Mesodermal cell (in vitro differentiated cells): ENCODE measurements around the gene GPR87.

Experiments used
- H3K27ac ChIP-seq: 2 replicates; pipeline ENCODE4 v1.7.0; 2013; ENCODE audit warnings: mild to moderate bottlenecking, low read depth, low read length, moderate library complexity; ENCODE audit not compliant: severe bottlenecking
- H3K36me3 ChIP-seq: 2 replicates; pipeline ENCODE4 v1.7.1; 2013; ENCODE audit warnings: mild to moderate bottlenecking, low read length, moderate library complexity; ENCODE audit not compliant: control insufficient read depth, insufficient read depth
- H3K4me1 ChIP-seq: one replicate; pipeline ENCODE4 v1.7.1; 2013; ENCODE audit warnings: mild to moderate bottlenecking, low read length; ENCODE audit not compliant: insufficient read depth, control insufficient read depth, poor library complexity, severe bottlenecking
- H3K4me3 ChIP-seq: 2 replicates; pipeline ENCODE4 v1.7.0; 2013; ENCODE audit warnings: low read length, control low read depth, mild to moderate bottlenecking; ENCODE audit not compliant: insufficient read depth, poor library complexity, severe bottlenecking; ENCODE audit errors: extremely low read depth
- H3K9me3 ChIP-seq: 2 replicates; pipeline ENCODE4 v1.7.1; 2013; ENCODE audit warnings: mild to moderate bottlenecking, low read length, moderate library complexity; ENCODE audit not compliant: control insufficient read depth
- WGBS, 2 experiments: methylation state at CpG; one replicate each; pipeline ENCODE4 v1.1.5; 2013; ENCODE audit warnings: missing lambda C conversion rate in 2 of 2; ENCODE audit not compliant: insufficient coverage in 2 of 2; 5-methylcytosine and 5-hydroxymethylcytosine counted together

The GPR87 gene

GRCh38 chr3:151331696-151332095, 15.1 kb upstream of the GPR87 start:
- H3K27ac ChIP-seq = no peak overlapping the region
- no peaks in the 10 kb centered on the region for H3K9me3 ChIP-seq
- H3K4me3 ChIP-seq = no peak overlapping the region
- H3K36me3 ChIP-seq = no peaks in the 10 kb centered on the region
- WGBS, 2 experiments = 100% methylated on average over 1 to 2 of the region's 2 CpGs
- H3K4me1 ChIP-seq = no peaks in the 10 kb centered on the region

DNA sequence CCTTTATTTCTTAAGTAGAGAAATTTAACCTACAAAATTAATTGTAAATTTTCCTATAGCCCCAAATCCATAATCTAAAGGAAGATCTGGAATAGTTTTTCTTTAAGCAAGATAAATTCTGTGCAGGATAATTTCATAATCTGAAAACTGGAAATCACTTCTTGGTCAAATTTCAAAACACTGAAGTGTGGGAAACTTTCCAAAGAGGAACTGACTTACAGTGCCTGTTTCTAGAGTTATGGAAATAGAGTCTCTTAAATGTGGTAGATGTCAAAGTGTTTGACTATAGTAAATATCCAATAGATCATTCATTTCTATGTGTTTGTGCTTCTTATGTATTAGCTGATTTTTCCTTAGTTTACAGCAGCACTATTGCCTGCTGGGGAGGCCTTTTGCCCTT, 14.3 kb upstream of the GPR87 start:
- Histone ChIP-seq H3K36me3 (no peaks in the 10 kb centered on the region), H3K4me3 (no peak overlapping the region), H3K9me3 (no peaks in the 10 kb centered on the region), H3K4me1 (no peaks in the 10 kb centered on the region), H3K27ac (no peak overlapping the region)

GRCh38 chr3:151330379-151330778, 13.8 kb upstream of the GPR87 start:
- Histone ChIP-seq H3K9me3 (no peaks in the 10 kb centered on the region), H3K4me3 (no peak overlapping the region), H3K36me3 (no peaks in the 10 kb centered on the region), H3K4me1 (no peaks in the 10 kb centered on the region), H3K27ac (no peak overlapping the region)
- WGBS, 2 experiments = 96 to 100% methylated on average over 2 to 3 of the region's 4 CpGs

GRCh38 chr3:151329363-151329762, 12.7 kb upstream of the GPR87 start, which contains the start of gene P2RY13:
Gene P2RY13, minus strand, starts transcription at chr3:151329549. Its CDS starts 21 bp downstream, at chr3:151329528.
- no peaks in the 10 kb centered on the region for H3K9me3 ChIP-seq
- H3K4me3 ChIP-seq = no peak within 1 kb of the TSS
- no peaks in the 10 kb centered on the region for H3K36me3 ChIP-seq
- WGBS, 2 experiments = no CpG with 5 or more reads among the region's 1 CpG
- no peak within 1 kb of the TSS for H3K27ac ChIP-seq
- no peaks in the 10 kb centered on the region for H3K4me1 ChIP-seq

- WGBS, 2 experiments = 83 to 84% methylated on average over 8 of the region's 10 CpGs
- no peaks in the 10 kb centered on the region for H3K9me3 ChIP-seq
These were observed 11.8 kb upstream of the GPR87 start for GRCh38 chr3:151328298-151328995.

GRCh38 chr3:151327571-151328198, 11.1 kb upstream of the GPR87 start:
- Histone ChIP-seq H3K9me3 (no peaks in the 10 kb centered on the region), H3K27ac (no peak overlapping the region), H3K36me3 (no peaks in the 10 kb centered on the region), H3K4me3 (no peak overlapping the region), H3K4me1 (no peaks in the 10 kb centered on the region)
- no CpG with 5 or more reads among the region's 3 CpGs for WGBS, 2 experiments

More at GRCh38 chr3:151328298-151328995, 11.8 kb upstream of the GPR87 start:
- Histone ChIP-seq H3K36me3 (no peaks in the 10 kb centered on the region), H3K4me1 (no peaks in the 10 kb centered on the region), H3K27ac (no peak overlapping the region), H3K4me3 (no peak overlapping the region)

GRCh38 chr3:151322511-151322910, 5.9 kb upstream of the GPR87 start:
- H3K9me3 ChIP-seq = no peaks in the 10 kb centered on the region
- no CpG with 5 or more reads among the region's 1 CpG for WGBS, 2 experiments
- no peaks in the 10 kb centered on the region for H3K36me3 ChIP-seq
- H3K27ac ChIP-seq = no peak overlapping the region
- peaks cover under 1% of the 10 kb centered on the region for H3K4me1 ChIP-seq
- H3K4me3 ChIP-seq = no peak overlapping the region

GRCh38 chr3:151321526-151321925, 4.9 kb upstream of the GPR87 start:
- Histone ChIP-seq H3K9me3 (no peaks in the 10 kb centered on the region), H3K4me1 (peaks cover 9% of the 10 kb centered on the region), H3K36me3 (no peaks in the 10 kb centered on the region), H3K4me3 (no peak overlapping the region), H3K27ac (no peak overlapping the region)
- no CpG with 5 or more reads among the region's 1 CpG for WGBS, 2 experiments

DNA sequence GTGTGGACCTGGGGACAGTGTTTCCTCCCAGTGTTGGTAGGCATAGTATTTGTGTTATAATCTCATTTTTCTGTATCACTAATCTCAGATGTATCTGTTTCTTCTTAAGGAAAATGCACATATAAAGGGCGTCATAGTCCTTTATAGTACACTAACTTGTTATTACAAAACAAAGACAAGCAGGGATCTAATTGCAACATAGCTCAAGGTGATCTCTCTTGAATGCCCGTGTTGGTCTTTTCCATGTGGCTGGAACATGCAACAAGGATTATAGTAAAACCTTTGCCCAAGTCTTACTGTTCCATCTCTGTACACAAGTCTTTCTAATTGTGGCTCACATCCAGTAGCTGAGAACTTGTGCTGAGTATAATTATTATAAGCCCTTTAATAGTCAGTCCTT, 3.5 kb upstream of the GPR87 start:
- Histone ChIP-seq H3K27ac (no peak overlapping the region), H3K4me3 (no peak overlapping the region), H3K36me3 (no peaks in the 10 kb centered on the region), H3K9me3 (no peaks in the 10 kb centered on the region), H3K4me1 (peaks cover 13% of the 10 kb centered on the region)
- 100% methylated on average over 1 of the region's 2 CpGs for WGBS, 2 experiments

DNA sequence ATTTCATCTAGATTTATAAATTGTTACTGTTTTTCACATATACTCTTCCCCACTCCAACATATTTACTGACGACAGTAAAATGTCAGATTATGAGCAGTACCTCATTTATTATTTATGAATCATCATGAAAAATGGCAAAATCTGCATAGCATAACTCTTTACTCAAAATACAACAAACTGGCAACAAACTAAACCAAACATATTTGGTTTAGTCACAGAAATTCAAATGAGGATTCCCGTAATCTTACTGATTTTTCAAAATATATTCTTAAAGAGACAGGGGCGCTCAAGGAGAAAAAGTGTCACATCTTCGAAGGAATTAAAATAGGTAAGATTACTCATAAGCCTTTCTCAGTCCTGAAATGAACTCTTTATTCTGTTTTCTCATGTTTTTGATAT, 3.0 kb upstream of the GPR87 start:
- WGBS, 2 experiments = 100% methylated on average over 3 of the region's 4 CpGs; no CpG with 5 or more reads in 1 of the 2 experiments
- Histone ChIP-seq H3K9me3 (no peaks in the 10 kb centered on the region), H3K27ac (no peak overlapping the region)

DNA sequence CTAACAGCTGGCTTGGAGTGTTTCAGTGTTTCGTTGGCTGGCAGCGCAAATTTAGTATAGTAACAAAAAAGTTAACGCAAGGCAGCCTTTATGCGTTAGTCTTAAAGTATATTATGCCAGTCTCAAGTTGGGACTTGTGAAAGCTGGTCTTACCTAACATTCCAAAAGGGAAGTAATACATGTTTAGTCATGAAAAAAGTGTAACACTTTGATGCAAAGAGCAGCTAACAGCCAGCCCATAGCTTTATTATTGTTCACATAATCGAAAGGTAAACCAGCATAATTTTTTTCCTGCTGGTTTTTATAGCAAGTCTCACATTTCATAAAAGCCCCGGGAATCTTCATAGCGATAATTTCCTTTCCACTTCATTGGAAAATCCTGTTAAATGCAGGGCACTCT, 2.4 kb upstream of the GPR87 start:
- 88 to 95% methylated on average over 5 to 6 of the region's 7 CpGs for WGBS, 2 experiments
- Histone ChIP-seq H3K4me3 (no peak overlapping the region), H3K27ac (no peak overlapping the region), H3K4me1 (peaks cover 17% of the 10 kb centered on the region), H3K36me3 (no peaks in the 10 kb centered on the region), H3K9me3 (no peaks in the 10 kb centered on the region)

More for the DNA sequence above, 3.0 kb upstream of the GPR87 start:
- Histone ChIP-seq H3K36me3 (no peaks in the 10 kb centered on the region), H3K4me1 (peaks cover 17% of the 10 kb centered on the region), H3K4me3 (no peak overlapping the region)
